ENCODE data around the gene FGR.
A peak's percentile ranks its signal among the peaks of the same experiment; 100 is the strongest.
"Not testable (repeated sequence)": the region's sequence is repeated elsewhere in the genome, so short reads cannot be mapped to it uniquely, and the experiment has no call there.

Gene FGR

GRCh38 chr1:27659497-27660299 is 24.7 kb upstream of the FGR start:
- peak; percentile 84 for DNase-seq

GRCh38 chr1:27658951-27659496 is 24.0 kb upstream of the FGR start:
- DNase-seq = peak; percentile 83

DNA sequence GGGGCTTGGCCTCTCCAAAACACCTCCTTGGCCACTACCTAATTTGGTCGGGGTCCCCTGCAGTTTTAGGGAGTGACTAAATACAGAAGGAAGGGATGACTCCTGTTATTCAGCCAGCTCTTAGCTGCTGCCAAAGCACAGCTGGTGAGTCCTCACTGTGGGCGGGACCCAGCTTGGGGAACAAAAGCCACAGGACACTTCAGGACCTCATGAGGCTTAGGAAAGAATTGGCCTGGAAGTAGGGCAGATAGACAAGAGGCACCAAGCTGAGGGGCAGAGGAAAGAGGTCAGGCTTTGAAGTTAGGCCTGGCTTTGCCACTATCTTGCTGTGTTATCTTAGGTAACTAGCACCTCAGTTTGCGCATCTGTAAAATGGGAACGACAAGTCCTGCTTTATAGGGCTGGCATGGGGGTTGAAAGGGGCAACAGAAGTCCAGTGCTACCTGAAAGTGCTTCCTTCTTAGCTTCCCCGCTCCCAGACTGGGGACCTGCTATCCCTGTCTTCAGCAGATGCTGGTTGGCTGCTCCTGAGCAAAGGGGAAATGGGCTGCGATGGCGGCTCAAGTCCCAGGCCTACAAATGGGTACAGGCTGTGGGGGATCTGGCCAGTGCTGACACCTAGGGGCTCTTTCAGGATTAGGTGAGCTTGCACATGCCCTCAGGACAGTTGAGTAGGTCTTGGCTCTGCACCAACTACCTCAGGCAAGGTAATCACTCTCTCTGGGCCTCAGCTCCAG is 21.3 kb upstream of the FGR start:
- DNase-seq = peak; percentile 86

DNA sequence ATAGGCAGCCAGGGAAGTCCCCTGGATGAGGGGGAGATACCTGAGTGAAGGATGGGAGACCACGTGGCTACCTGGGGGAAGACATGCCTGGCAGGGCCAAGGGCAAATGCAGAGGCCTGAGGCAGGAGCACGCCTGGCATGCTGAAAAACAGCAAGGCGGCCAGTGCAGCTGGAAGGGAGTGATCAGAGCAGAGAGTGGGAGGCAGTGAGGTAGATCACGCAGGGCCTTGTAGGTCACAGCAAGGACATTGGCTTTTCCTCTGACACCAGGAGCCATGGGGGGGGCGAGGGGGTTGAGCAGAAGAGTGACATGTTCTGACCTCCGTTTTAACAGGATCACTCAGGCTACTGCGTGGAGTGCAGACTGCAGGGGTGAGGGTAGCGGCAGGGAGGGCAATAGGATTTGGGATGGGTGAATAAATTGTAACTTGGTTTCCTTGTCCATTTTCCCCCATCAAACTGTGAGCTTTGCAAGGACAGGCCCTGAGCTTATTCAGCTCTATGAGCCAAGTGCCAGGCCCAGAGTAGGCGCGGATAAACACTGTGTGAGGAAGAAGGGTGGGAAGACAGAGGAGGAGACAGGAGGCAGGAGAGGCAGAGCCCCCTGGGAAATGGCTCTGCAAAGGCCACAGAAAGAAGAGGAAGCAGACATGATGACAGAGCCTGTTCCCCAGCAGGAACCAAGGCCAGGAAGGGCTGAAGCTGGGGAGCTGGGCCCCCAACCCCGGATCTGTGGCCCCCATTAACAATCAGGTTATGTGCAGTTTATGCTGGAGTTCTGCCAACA is 20.4 kb upstream of the FGR start:
- peak; percentile 32 for DNase-seq

- DNase-seq = no peak
Measured at GRCh38 chr1:27652111-27652864, 17.3 kb upstream of the FGR start.

DNA sequence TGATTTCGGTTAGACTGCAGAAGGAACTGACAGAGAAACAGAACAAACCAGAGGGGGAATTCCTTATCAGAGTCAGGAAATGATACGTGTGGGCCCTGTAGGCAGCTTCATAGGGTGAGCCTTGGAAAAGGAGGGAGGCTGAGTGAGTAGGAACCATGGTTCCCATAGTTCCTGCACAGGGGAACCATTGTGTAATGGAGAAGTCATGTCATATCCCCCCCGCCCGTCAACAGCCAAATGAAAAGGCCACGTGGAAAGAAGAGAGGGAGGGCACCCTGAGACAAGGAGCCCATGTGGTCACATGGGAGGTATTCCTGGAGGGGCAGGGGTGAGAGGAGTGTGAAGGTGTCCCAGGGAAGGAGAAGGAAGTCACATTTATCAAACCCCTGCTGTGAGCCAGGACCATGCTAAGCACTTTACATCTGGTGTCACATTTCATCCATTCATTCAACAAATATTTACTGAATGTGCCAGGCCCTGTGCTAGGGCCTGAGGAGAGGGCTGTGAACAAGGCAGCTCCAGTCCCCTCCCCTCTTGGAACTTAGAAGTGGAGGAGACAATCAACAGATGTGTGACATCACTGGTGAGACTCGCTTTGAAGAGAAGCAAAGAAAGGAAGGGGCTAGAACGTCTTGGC is 15.7 kb upstream of the FGR start:
- peak; percentile 78 for DNase-seq

DNA sequence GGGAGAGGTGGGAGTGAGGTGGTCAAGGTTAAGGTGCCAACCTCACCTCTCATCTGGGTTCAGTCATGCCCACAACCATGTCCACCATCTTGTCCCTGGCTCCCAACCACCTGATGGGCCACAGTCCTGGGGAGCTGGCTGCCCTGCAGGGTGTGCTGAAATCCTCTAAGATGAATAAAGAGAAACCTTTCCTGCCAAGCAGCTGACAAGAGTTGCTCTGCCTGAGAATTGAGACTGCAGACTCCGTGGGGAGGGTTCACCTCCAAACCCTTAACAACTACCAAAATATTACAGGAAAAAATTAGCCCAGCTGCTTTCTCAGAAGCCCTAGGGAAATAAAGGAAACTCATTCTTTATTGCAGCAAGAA is 15.2 kb upstream of the FGR start:
- DNase-seq = no peak

DNA sequence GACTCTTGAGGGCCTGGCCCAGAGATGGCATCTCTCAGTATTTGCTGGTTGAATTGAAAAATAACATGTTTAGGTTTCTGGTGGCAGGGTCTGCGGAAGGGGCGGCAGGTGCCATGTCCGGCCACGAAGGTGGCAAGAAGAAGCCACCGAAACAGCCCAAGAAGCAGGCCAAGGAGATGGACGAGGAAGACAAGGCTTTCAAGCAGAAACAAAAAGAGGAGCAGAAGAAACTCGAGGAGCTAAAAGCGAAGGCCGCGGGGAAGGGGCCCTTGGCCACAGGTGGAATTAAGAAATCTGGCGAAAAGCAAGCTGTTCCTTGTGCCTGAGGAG is 14.3 kb upstream of the FGR start:
- DNase-seq = no peak

DNA sequence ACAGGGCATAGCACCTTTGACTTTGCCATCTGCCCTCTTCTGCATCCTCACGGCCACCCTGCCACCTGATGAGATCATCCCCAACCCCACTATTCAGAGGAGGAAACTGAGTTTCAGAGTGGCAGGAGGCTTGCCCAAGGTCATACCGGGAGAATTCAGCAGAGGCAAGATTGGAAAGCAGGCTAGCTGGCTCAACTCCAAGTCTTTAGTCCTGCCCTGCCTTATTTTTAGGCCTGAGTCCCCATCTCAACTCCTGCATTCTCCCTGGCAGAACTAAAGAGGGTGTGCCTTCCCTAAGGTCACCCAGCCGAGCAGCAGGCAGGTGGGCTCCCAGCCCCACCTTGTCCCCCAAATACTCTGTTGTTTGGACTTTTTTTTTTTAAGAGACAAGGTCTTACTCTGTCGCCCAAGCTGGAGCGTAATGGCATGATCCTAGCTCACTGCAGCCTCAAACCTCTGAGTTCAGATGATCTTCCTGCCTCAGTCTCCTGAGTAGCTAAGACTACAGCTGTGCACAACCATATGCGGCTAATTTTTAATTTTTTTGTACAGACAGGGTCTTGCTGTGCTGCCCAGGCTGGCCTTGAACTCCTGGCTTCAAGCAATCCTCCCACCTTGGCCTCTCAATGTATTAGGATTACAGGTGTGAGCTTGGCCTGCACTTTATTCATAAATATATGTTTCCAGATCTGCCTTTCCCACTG is 13.8 kb upstream of the FGR start:
- no peak for DNase-seq

DNA sequence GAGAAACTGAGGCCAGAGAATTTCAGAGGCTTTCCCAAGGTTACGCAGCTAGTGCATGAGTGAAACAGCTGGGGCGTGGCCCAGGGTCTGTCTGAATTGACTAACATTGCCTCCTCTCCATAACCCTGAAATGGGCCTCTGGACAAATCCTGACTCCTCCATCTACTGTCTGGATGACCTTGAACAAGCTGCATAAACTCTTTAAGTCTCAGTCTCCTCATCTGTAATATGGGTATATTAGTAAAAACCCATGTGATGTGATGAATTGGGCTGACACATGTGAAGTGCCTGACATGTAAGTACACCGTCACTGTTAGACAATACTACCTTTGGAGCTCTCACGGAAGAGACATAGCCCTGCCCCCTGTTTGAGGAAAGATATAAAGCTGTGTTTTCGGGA is 12.3 kb upstream of the FGR start:
- DNase-seq = no peak

GRCh38 chr1:27646676-27647075 is 11.7 kb upstream of the FGR start:
- no peak for DNase-seq

- DNase-seq = no peak
Measured at GRCh38 chr1:27645071-27645415, 10.1 kb upstream of the FGR start.

DNA sequence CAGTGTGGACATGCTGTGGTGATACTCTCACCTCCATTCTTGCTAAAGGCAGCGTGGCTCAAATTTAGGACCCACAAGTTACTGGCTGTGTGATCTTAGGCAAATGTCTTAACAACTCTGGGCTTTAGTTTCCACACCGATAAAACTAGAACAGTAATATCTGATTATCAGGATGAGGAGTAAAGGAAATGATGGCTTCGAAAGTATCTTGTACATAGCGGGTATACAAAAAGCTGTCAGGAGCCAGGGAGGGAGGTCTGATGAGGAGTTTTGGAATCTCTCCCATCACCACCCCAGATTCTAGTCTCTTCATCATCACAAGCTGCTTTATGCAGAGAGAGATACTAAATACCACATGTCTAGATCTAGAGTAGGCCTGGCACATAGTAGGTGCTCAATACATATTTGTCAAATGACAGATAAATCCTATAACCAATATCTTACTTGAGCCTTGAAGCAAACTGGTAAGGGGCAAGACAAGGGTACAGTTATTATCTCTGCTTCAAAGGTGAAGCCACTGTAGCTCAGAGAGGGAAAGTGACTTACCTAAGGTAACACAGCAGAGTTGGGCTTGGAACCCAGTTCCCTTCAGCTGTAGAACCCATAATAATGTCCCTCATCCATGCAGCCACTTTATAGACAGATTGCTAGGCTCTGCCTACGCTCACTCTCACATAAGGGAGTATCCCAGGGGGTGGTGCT is 9.5 kb upstream of the FGR start:
- DNase-seq = no peak

GRCh38 chr1:27643600-27644368 is 8.8 kb upstream of the FGR start:
- peak; percentile 49 for DNase-seq

- DNase-seq = not testable (repeated sequence)
Measured at GRCh38 chr1:27640514-27640913, 5.5 kb upstream of the FGR start.

GRCh38 chr1:27638805-27639204 is 3.8 kb upstream of the FGR start:
- DNase-seq = no peak

DNA sequence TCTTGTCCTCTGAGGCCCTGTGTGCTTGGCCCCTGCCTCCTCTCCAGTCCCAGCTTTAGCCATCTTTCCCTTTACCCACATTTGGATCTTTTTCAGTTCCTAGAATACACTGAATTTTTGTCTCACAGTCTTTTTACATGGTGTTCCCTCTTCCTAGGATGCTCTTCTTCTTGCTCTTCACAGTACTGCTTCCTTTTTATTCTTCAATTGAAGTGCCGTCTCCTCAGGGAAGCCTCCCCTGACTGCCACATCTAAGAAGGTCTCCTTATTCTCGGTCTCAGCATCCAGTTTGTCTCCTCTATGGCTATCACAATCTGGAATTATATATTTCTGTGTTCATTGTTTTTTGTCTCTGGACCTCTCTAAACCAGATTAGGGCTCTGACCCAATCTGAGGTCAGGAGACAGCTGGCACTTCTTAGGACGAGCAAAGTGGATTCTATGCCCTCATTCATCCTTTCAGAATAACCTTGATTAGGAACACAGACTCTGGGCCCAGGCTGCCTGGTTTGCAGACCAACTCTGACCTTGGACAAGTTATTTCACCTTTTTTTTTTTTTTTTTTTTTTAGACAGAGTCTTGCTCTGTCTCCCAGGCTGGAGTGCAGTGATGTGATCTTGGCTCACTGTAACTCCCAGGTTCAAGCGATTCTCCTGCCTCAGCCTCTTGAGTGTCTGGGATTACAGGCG is 3.2 kb upstream of the FGR start:
- DNase-seq = no peak

GRCh38 chr1:27635396-27636142 is 584 bp upstream of the FGR start:
- no peak for DNase-seq
